PC-3 (cell line): ENCODE data around the gene CSF1R. TPM values are rescaled to one million over a fixed set of nuclear protein-coding genes. Genes with fewer than 3 reads are reported as not detected.

Experiments used
- ATAC-seq: fragments of 200-7000 bp; cut with Tn5 transposase; 2 replicates; pipeline ENCODE4 v1.9.1; 2020; ENCODE audit warnings: mild to moderate bottlenecking, moderate library complexity
- BruUV-seq: library from RNA; stranded (reverse); fragments of 400-500 nt; replicated peaks from 2 replicates; lab custom pipeline; 2021; lab: Mats Ljungman, UMichigan
- CTCF ChIA-PET: fragments of 300-600 bp; sonication (Branson Sonifier 250); formaldehyde crosslinking; loops from one replicate; lab custom pipeline; 2022; ENCODE audit warnings: antibody characterized with exemption; lab: Charles Lee
- POLR2A ChIA-PET: fragments of 300-600 bp; sonication (Branson Sonifier 250); formaldehyde crosslinking; loops from one replicate; lab custom pipeline; 2022; ENCODE audit warnings: antibody characterized with exemption; ENCODE audit not compliant: unreplicated experiment; lab: Charles Lee
- DNase-seq: peaks from one replicate; pipeline ENCODE4 v3.0.0-alpha.2; 2015
- H2AFZ ChIP-seq: fragments of 300-600 bp; sonication (generic); 2 replicates; pipeline ENCODE4 v1.6.0; 2016; ENCODE audit warnings: antibody characterized with exemption, low read length
- H3F3A ChIP-seq: fragments of 300-600 bp; sonication (generic); one replicate; pipeline ENCODE4 v1.6.0; 2017; ENCODE audit warnings: antibody characterized with exemption, low read length, control low read depth, mild to moderate bottlenecking; ENCODE audit not compliant: unreplicated experiment
- H3K27ac ChIP-seq: fragments of 300-600 bp; sonication (generic); 2 replicates; pipeline ENCODE4 v1.5.1; 2016; ENCODE audit warnings: mild to moderate bottlenecking, low read length
- H3K27me3 ChIP-seq: fragments of 300-600 bp; sonication (generic); 2 replicates; pipeline ENCODE4 v1.6.1; 2016; ENCODE audit warnings: low read length, mixed read lengths
- H3K36me3 ChIP-seq: fragments of 300-600 bp; sonication (generic); 2 replicates; pipeline ENCODE4 v1.6.1; 2016; ENCODE audit warnings: low read depth, mixed run types, low read length, mixed read lengths
- H3K4me1 ChIP-seq: fragments of 300-600 bp; sonication (generic); 2 replicates; pipeline ENCODE4 v1.5.1; 2016; ENCODE audit warnings: low read length; ENCODE audit not compliant: insufficient read depth
- H3K4me2 ChIP-seq: fragments of 300-600 bp; sonication (generic); 2 replicates; pipeline ENCODE4 v1.6.0; 2016; ENCODE audit warnings: low read length
- H3K4me3 ChIP-seq: fragments of 300-600 bp; sonication (generic); 2 replicates; pipeline ENCODE4 v1.5.1; 2016; ENCODE audit warnings: mild to moderate bottlenecking, low read length, mixed read lengths
- H3K79me2 ChIP-seq: fragments of 300-600 bp; sonication (generic); 2 replicates; pipeline ENCODE4 v1.6.1; 2017; ENCODE audit warnings: low read length, mixed read lengths
- H3K9ac ChIP-seq: fragments of 300-600 bp; sonication (generic); 2 replicates; pipeline ENCODE4 v1.6.0; 2016; ENCODE audit warnings: mild to moderate bottlenecking, low read length
- H3K9me2 ChIP-seq: fragments of 300-600 bp; sonication (generic); replicated peaks from 2 replicates; pipeline ENCODE4 v1.6.1; 2016; ENCODE audit warnings: mixed run types, low read length, mixed read lengths
- H3K9me3 ChIP-seq: fragments of 300-600 bp; sonication (generic); 2 replicates; pipeline ENCODE4 v1.6.1; 2016; ENCODE audit warnings: low read length, mixed read lengths
- H4K20me1 ChIP-seq: fragments of 300-600 bp; sonication (generic); 2 replicates; pipeline ENCODE4 v1.6.1; 2016; ENCODE audit warnings: low read length, mixed read lengths
- EZH2 ChIP-seq: fragments of 300-600 bp; sonication (generic); IDR thresholded peaks from one replicate; pipeline ENCODE4 v1.6.1; 2017; ENCODE audit warnings: antibody characterized with exemption, mild to moderate bottlenecking, low read length; ENCODE audit not compliant: unreplicated experiment
- EZH2phosphoT487 ChIP-seq: fragments of 300-600 bp; sonication (generic); IDR thresholded peaks from 2 replicates; pipeline ENCODE4 v1.6.1; 2018; ENCODE audit warnings: mild to moderate bottlenecking, antibody characterized with exemption, low read length, borderline replicate concordance
- intact Hi-C: fragments of 100-400 bp; cut with micrococcal nuclease; formaldehyde crosslinking; loops from 2 replicates; pipeline ENCODE4 v1.9.0; 2023
- total RNA-seq: library from RNA; depleted of rRNA; stranded (reverse); fragments of >200 nt; gene quantifications from 2 replicates; pipeline ENCODE4 v1.2.3, GENCODE V29; 2014
- TF ChIP-seq, protein P1 (sequence below): fragments of 300-600 bp; sonication (generic); conservative IDR thresholded peaks from 2 replicates; pipeline ENCODE4 v1.5.1; 2017; ENCODE audit warnings: antibody characterized with exemption, low read depth, mild to moderate bottlenecking, low read length

The CSF1R gene
- total RNA-seq, 1 experiment from 2014 or later: not detected

DNA sequence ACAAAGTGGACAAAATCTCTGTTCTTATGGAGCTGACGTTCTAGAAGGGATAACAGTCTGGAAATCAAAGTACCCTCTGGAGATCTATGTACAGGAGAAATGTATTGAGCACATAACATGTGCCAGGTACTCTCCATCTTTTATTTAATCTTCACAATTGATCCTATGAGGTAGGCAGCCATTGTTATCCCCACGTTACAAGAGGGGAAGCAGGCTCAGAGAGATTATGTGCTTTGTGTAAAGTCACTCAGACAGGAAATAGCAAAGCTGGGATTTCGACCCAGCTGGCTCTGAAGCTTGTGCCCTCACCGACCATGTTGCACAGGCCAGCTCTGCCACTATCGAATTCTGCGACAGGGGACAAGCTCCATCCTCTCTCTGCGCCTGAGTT lies 47.8 kb upstream of the CSF1R start:
- no peak for DNase-seq
- H3K9me2 ChIP-seq: no peaks in the 10 kb centered on the region
- H3K36me3 ChIP-seq: no peaks in the 10 kb centered on the region
- CTCF ChIA-PET: no interaction called here
- H3K9me3 ChIP-seq: no peaks in the 10 kb centered on the region
- no peak overlapping the region for H3K9ac ChIP-seq
- H3K4me3 ChIP-seq: no peak overlapping the region
- H3K4me2 ChIP-seq: no peak overlapping the region
- TF ChIP-seq EZH2: no peak
- TF ChIP-seq, protein P1, sequence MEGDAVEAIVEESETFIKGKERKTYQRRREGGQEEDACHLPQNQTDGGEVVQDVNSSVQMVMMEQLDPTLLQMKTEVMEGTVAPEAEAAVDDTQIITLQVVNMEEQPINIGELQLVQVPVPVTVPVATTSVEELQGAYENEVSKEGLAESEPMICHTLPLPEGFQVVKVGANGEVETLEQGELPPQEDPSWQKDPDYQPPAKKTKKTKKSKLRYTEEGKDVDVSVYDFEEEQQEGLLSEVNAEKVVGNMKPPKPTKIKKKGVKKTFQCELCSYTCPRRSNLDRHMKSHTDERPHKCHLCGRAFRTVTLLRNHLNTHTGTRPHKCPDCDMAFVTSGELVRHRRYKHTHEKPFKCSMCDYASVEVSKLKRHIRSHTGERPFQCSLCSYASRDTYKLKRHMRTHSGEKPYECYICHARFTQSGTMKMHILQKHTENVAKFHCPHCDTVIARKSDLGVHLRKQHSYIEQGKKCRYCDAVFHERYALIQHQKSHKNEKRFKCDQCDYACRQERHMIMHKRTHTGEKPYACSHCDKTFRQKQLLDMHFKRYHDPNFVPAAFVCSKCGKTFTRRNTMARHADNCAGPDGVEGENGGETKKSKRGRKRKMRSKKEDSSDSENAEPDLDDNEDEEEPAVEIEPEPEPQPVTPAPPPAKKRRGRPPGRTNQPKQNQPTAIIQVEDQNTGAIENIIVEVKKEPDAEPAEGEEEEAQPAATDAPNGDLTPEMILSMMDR: no peak
- no peak for TF ChIP-seq EZH2phosphoT487
- no peak overlapping the region for H2AFZ ChIP-seq
- H3K27ac ChIP-seq: no peak overlapping the region
- intact Hi-C loops: loop anchor here (10.0 kb wide), 1 partner anchor 301 kb away; no protein-coding TSS in a partner anchor
- H3K79me2 ChIP-seq: no peaks in the 10 kb centered on the region
- no peaks in the 10 kb centered on the region for H3K27me3 ChIP-seq
- no TSS peak for BruUV-seq
- H3K4me1 ChIP-seq: peaks cover 6% of the 10 kb centered on the region; the same call in 1 of the 2 replicates
- no peak for ATAC-seq
- no peaks in the 10 kb centered on the region for H3F3A ChIP-seq
- H4K20me1 ChIP-seq: no peaks in the 10 kb centered on the region
- POLR2A ChIA-PET: no interaction called here

DNA sequence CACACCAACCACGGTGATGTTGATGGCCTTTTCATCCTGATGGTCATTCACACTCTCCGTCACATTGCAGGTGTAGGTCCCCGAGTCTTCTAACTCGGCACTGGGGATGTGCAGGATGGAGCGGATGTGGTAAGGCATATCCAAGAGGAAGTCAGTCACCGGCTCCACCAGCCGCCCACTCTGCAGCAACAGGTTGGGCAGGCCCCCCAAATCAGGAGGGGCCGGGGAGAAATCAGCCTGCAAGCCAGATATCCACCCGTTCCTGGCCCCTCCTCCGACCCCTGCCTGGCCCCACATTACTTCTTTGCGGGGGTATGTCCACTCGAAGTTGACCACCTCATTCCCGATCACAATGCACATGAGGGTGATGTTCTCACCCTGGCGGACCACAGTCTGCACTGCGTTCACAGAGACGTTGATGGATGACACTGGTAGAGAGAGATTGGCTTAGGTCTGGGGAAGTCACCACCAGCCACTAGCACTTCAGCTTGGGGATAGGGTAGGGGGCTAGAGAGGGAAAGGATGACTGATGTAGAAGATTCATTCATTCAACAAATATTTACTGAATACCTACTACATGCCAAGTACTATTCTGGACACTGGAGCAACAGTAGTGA lies 47.3 kb upstream of the CSF1R start:
- H3K27me3 ChIP-seq: no peaks in the 10 kb centered on the region
- no peaks in the 10 kb centered on the region for H3K9me2 ChIP-seq
- ChIA-PET POLR2A (no interaction called here), CTCF (no interaction called here)
- no peak for DNase-seq
- H3K27ac ChIP-seq: no peak overlapping the region
- no peak overlapping the region for H2AFZ ChIP-seq
- H3K79me2 ChIP-seq: no peaks in the 10 kb centered on the region
- H3K36me3 ChIP-seq: no peaks in the 10 kb centered on the region
- no peak overlapping the region for H3K4me2 ChIP-seq
- no TSS peak for BruUV-seq
- intact Hi-C loops: loop anchor here (10.0 kb wide), 1 partner anchor 301 kb away; no protein-coding TSS in a partner anchor
- H3K4me1 ChIP-seq: peaks cover 6% of the 10 kb centered on the region; the same call in 1 of the 2 replicates
- H3K9ac ChIP-seq: no peak overlapping the region
- H3K4me3 ChIP-seq: no peak overlapping the region
- H3K9me3 ChIP-seq: no peaks in the 10 kb centered on the region
- TF ChIP-seq EZH2phosphoT487: no peak
- TF ChIP-seq, protein P1: no peak
- no peak for TF ChIP-seq EZH2
- H4K20me1 ChIP-seq: no peaks in the 10 kb centered on the region
- no peak for ATAC-seq
- no peaks in the 10 kb centered on the region for H3F3A ChIP-seq

DNA sequence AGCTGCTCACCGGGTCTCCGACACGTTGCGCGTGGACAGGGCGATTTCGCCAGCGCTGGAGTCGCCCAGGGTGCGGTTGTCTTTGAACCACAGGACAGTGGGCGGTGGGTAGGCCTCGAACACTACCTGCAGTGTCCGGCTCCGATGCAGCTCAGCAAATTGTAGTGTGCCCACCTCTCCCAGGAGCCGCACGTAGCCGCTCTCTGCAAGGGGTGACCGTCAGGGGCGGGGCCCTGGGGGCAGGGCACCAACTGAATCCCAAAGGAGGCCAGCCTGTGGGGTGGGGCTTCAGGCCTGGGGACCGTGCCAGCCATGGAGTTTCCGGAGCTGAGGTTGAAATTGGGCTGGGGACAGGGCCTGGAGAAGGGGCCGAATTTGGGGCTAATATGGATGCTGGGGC lies 46.4 kb upstream of the CSF1R start:
- no TSS peak for BruUV-seq
- no peaks in the 10 kb centered on the region for H3K9me3 ChIP-seq

More for the DNA sequence above, 46.4 kb upstream of the CSF1R start:
- intact Hi-C loops: loop anchor here (10.0 kb wide), 1 partner anchor 302 kb away; no protein-coding TSS in a partner anchor
- DNase-seq: no peak
- H4K20me1 ChIP-seq: no peaks in the 10 kb centered on the region
- no peak overlapping the region for H3K4me3 ChIP-seq
- no peaks in the 10 kb centered on the region for H3K36me3 ChIP-seq
- no peak overlapping the region for H3K4me2 ChIP-seq
- H3K27me3 ChIP-seq: no peaks in the 10 kb centered on the region
- no peak for ATAC-seq
- ChIA-PET POLR2A (no interaction called here), CTCF (interaction anchor here (0.6 kb wide), 1 partner anchor 142 kb away, joined by 3 read pairs; no protein-coding TSS in a partner anchor)
- no peak overlapping the region for H3K9ac ChIP-seq
- H3K27ac ChIP-seq: no peak overlapping the region
- H3K4me1 ChIP-seq: peaks cover 6% of the 10 kb centered on the region; the same call in 1 of the 2 replicates
- no peak overlapping the region for H2AFZ ChIP-seq
- TF ChIP-seq EZH2phosphoT487: no peak
- no peaks in the 10 kb centered on the region for H3F3A ChIP-seq
- no peaks in the 10 kb centered on the region for H3K79me2 ChIP-seq
- no peaks in the 10 kb centered on the region for H3K9me2 ChIP-seq
